Measurements from ENCODE around the gene FGD5. TPM values are rescaled to one million over a fixed set of nuclear protein-coding genes. Genes with fewer than 3 reads are reported as not detected.

FGD5 gene
- total and polyA plus RNA-seq, 2 experiments from 2014 or later: 7.4 to 12.2 TPM

DNA sequence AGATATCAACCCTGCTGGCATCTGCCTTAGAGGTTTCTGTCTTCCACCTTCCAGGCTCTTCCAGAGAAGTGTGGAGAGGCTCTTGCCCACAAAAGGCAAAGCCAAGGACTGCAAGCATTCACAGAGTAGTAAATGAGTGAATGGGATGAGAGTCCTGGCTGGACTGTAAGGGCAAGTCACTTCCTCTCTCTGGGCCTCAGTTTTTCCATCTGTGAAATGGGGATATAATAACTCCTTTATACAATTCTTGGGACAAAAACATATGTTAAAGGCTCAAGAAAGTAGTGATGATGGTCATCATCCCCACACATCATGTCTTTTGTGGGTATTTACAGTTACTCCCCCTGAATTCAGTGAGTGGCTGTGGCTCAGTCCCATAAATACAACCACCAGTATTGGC, 10.7 kb upstream of the FGD5 start:
- no peak overlapping the region for H3K27ac Mint-ChIP-seq
- no peak overlapping the region for H3K4me2 ChIP-seq
- H3F3A ChIP-seq (replicated peaks; ENCODE audit: low read depth): no peaks in the 10 kb centered on the region
- H3K79me2 ChIP-seq (replicated peaks; ENCODE audit: insufficient read depth): 0 out of 2 replicates have a peak, but pooled peaks cover 3% of the 10 kb centered on the region
- no peaks in the 10 kb centered on the region for H3K36me3 Mint-ChIP-seq (ENCODE audit: low read depth)
- H3K4me1 ChIP-seq (ENCODE audit: insufficient read depth): peaks cover 10% of the 10 kb centered on the region
- H3K9me2 ChIP-seq (ENCODE audit: insufficient read depth): no peaks in the 10 kb centered on the region; the same call in 1 of the 2 replicates
- peaks cover 40% of the 10 kb centered on the region for H3K27me3 Mint-ChIP-seq (ENCODE audit: insufficient read depth, low read depth, poor library complexity)
- peaks cover 48% of the 10 kb centered on the region for H3K27me3 ChIP-seq (ENCODE audit: insufficient read depth)
- no peaks in the 10 kb centered on the region for H3K9me3 Mint-ChIP-seq
- no peaks in the 10 kb centered on the region for H4K20me1 ChIP-seq (replicated peaks; ENCODE audit: insufficient read depth)
- H3K4me3 ChIP-seq: no peak overlapping the region
- no peak for ATAC-seq
- no peaks in the 10 kb centered on the region for H3K36me3 ChIP-seq (ENCODE audit: insufficient read depth)
- no peak overlapping the region for H2AFZ ChIP-seq
- no peak for TF ChIP-seq STAT1 (IDR thresholded peaks at IDR 0.05; ENCODE audit: unreplicated experiment)
- TF ChIP-seq ZNF114 (CRISPR knock-in tag; IDR thresholded peaks at IDR 0.05): no peak
- TF ChIP-seq NANOG (IDR thresholded peaks at IDR 0.05; ENCODE audit: borderline replicate concordance): no peak
- no peak for TF ChIP-seq POLR2AphosphoS5 (IDR thresholded peaks at IDR 0.05; ENCODE audit: low read depth)
- TF ChIP-seq, protein P1, sequence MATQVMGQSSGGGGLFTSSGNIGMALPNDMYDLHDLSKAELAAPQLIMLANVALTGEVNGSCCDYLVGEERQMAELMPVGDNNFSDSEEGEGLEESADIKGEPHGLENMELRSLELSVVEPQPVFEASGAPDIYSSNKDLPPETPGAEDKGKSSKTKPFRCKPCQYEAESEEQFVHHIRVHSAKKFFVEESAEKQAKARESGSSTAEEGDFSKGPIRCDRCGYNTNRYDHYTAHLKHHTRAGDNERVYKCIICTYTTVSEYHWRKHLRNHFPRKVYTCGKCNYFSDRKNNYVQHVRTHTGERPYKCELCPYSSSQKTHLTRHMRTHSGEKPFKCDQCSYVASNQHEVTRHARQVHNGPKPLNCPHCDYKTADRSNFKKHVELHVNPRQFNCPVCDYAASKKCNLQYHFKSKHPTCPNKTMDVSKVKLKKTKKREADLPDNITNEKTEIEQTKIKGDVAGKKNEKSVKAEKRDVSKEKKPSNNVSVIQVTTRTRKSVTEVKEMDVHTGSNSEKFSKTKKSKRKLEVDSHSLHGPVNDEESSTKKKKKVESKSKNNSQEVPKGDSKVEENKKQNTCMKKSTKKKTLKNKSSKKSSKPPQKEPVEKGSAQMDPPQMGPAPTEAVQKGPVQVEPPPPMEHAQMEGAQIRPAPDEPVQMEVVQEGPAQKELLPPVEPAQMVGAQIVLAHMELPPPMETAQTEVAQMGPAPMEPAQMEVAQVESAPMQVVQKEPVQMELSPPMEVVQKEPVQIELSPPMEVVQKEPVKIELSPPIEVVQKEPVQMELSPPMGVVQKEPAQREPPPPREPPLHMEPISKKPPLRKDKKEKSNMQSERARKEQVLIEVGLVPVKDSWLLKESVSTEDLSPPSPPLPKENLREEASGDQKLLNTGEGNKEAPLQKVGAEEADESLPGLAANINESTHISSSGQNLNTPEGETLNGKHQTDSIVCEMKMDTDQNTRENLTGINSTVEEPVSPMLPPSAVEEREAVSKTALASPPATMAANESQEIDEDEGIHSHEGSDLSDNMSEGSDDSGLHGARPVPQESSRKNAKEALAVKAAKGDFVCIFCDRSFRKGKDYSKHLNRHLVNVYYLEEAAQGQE (IDR thresholded peaks at IDR 0.05; ENCODE audit: unreplicated experiment): no peak
- no peak for TF ChIP-seq EZH2 (IDR thresholded peaks at IDR 0.05; ENCODE audit: low read depth, unreplicated experiment)
- no peak for TF ChIP-seq EZH2phosphoT487 (IDR thresholded peaks at IDR 0.05; ENCODE audit: unreplicated experiment)
- no peak for TF ChIP-seq ETS1 (IDR thresholded peaks at IDR 0.05)
- TF ChIP-seq JUNB (IDR thresholded peaks at IDR 0.05; ENCODE audit: unreplicated experiment): no peak
- no peak for TF ChIP-seq ZNF331 (CRISPR knock-in tag; IDR thresholded peaks at IDR 0.05; ENCODE audit: low read depth)
- TF ChIP-seq CREB1 (CRISPR knock-in tag; IDR thresholded peaks at IDR 0.05; ENCODE audit: low read depth): no peak
- TF ChIP-seq, protein P2, sequence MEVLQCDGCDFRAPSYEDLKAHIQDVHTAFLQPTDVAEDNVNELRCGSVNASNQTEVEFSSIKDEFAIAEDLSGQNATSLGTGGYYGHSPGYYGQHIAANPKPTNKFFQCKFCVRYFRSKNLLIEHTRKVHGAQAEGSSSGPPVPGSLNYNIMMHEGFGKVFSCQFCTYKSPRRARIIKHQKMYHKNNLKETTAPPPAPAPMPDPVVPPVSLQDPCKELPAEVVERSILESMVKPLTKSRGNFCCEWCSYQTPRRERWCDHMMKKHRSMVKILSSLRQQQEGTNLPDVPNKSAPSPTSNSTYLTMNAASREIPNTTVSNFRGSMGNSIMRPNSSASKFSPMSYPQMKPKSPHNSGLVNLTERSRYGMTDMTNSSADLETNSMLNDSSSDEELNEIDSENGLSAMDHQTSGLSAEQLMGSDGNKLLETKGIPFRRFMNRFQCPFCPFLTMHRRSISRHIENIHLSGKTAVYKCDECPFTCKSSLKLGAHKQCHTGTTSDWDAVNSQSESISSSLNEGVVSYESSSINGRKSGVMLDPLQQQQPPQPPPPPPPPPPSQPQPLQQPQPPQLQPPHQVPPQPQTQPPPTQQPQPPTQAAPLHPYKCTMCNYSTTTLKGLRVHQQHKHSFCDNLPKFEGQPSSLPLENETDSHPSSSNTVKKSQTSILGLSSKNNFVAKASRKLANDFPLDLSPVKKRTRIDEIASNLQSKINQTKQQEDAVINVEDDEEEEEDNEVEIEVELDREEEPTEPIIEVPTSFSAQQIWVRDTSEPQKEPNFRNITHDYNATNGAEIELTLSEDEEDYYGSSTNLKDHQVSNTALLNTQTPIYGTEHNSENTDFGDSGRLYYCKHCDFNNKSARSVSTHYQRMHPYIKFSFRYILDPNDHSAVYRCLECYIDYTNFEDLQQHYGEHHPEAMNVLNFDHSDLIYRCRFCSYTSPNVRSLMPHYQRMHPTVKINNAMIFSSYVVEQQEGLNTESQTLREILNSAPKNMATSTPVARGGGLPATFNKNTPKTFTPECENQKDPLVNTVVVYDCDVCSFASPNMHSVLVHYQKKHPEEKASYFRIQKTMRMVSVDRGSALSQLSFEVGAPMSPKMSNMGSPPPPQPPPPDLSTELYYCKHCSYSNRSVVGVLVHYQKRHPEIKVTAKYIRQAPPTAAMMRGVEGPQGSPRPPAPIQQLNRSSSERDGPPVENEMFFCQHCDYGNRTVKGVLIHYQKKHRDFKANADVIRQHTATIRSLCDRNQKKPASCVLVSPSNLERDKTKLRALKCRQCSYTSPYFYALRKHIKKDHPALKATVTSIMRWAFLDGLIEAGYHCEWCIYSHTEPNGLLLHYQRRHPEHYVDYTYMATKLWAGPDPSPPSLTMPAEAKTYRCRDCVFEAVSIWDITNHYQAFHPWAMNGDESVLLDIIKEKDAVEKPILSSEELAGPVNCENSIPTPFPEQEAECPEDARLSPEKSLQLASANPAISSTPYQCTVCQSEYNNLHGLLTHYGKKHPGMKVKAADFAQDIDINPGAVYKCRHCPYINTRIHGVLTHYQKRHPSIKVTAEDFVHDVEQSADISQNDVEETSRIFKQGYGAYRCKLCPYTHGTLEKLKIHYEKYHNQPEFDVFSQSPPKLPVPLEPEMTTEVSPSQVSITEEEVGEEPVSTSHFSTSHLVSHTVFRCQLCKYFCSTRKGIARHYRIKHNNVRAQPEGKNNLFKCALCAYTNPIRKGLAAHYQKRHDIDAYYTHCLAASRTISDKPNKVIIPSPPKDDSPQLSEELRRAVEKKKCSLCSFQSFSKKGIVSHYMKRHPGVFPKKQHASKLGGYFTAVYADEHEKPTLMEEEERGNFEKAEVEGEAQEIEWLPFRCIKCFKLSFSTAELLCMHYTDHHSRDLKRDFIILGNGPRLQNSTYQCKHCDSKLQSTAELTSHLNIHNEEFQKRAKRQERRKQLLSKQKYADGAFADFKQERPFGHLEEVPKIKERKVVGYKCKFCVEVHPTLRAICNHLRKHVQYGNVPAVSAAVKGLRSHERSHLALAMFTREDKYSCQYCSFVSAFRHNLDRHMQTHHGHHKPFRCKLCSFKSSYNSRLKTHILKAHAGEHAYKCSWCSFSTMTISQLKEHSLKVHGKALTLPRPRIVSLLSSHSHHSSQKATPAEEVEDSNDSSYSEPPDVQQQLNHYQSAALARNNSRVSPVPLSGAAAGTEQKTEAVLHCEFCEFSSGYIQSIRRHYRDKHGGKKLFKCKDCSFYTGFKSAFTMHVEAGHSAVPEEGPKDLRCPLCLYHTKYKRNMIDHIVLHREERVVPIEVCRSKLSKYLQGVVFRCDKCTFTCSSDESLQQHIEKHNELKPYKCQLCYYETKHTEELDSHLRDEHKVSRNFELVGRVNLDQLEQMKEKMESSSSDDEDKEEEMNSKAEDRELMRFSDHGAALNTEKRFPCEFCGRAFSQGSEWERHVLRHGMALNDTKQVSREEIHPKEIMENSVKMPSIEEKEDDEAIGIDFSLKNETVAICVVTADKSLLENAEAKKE (CRISPR knock-in tag; IDR thresholded peaks at IDR 0.05): no peak
- TF ChIP-seq, protein P3, sequence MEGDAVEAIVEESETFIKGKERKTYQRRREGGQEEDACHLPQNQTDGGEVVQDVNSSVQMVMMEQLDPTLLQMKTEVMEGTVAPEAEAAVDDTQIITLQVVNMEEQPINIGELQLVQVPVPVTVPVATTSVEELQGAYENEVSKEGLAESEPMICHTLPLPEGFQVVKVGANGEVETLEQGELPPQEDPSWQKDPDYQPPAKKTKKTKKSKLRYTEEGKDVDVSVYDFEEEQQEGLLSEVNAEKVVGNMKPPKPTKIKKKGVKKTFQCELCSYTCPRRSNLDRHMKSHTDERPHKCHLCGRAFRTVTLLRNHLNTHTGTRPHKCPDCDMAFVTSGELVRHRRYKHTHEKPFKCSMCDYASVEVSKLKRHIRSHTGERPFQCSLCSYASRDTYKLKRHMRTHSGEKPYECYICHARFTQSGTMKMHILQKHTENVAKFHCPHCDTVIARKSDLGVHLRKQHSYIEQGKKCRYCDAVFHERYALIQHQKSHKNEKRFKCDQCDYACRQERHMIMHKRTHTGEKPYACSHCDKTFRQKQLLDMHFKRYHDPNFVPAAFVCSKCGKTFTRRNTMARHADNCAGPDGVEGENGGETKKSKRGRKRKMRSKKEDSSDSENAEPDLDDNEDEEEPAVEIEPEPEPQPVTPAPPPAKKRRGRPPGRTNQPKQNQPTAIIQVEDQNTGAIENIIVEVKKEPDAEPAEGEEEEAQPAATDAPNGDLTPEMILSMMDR (conservative IDR thresholded peaks at IDR 0.05; ENCODE audit: low read depth in 2 of 2): no peak
- peaks cover 37% of the 10 kb centered on the region for H3K4me1 Mint-ChIP-seq
- no peak for DNase-seq (ENCODE audit: low spot score)
- H3K4me3 Mint-ChIP-seq: no peak overlapping the region
- no peak overlapping the region for H3K27ac ChIP-seq (ENCODE audit: low read depth)
